AG04450 (cell line): ENCODE measurements around the gene LAMA5. TPM values are rescaled to one million over a fixed set of nuclear protein-coding genes. Genes with fewer than 3 reads are reported as not detected.

Experiments
- CTCF ChIA-PET: fragments of 300-600, 350-600 bp; formaldehyde crosslinking; extraction: SDS; loops from one replicate; lab custom pipeline; 2022; ENCODE audit warnings: antibody characterized with exemption, inconsistent platforms; lab: Charles Lee
- POLR2A ChIA-PET: fragments of 350-600 bp; formaldehyde crosslinking; extraction: SDS; loops from one replicate; lab custom pipeline; 2021; ENCODE audit warnings: antibody characterized with exemption, inconsistent platforms; lab: Yijun Ruan, JAX
- DNase-seq: peaks from one replicate; pipeline ENCODE4 v3.0.0-alpha.2; 2011; ENCODE audit warnings: low read depth, low spot score
- H3K27ac ChIP-seq: one replicate; pipeline ENCODE4 v1.5.1; 2012; ENCODE audit warnings: low read depth, low read length, control low read depth
- H3K27me3 ChIP-seq: one replicate; pipeline ENCODE4 v1.6.0; 2012; ENCODE audit warnings: low read length; ENCODE audit not compliant: control insufficient read depth, insufficient read depth
- H3K4me3 ChIP-seq: 2 replicates; pipeline ENCODE4 v1.5.1; 2011; ENCODE audit warnings: mild to moderate bottlenecking, low read depth, low read length, control low read depth
- H3K9me3 ChIP-seq: 2 replicates; pipeline ENCODE4 v1.5.1; 2012; ENCODE audit warnings: low read length; ENCODE audit not compliant: control insufficient read depth, insufficient read depth
- polyA plus RNA-seq: library from polyadenylated mRNA; depleted of rRNA; stranded (reverse); fragments of >200 nt; gene quantifications from 2 replicates; pipeline ENCODE4 v1.2.3, GENCODE V29; 2011
- TF ChIP-seq, protein P1 (sequence below): IDR thresholded peaks from 2 replicates; pipeline ENCODE4 v1.5.1; 2011; ENCODE audit warnings: low read depth, low read length, control low read depth, inconsistent platforms

LAMA5 gene
- polyA plus RNA-seq, 1 experiment = 1.9 TPM

DNA sequence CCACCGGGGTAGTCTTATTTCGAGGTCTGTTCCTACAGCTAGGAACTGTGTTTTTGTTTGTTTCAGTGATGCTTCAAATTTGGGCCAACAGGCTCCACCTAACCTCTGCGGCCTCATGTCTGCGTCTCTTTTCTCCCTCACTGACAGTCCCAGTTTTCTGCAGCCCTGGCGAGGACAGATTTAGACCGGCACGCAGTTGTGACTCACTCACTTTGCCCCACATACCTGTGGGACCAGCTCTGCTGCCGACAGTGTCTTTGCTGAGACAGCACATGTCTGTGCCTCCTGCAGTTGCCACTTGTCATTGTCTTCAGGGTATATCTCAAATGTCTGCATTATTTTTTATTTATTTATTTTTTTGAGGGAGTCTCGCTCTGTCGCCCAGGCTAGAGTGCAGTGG is 99.6 kb downstream of the LAMA5 start:
- ChIA-PET CTCF (no interaction called here), POLR2A (no interaction called here)
- DNase-seq = no peak
- Histone ChIP-seq H3K27me3 (no peaks in the 10 kb centered on the region), H3K4me3 (no peak overlapping the region), H3K9me3 (peaks cover 11% of the 10 kb centered on the region), H3K27ac (no peak overlapping the region)
- TF ChIP-seq, protein P1, sequence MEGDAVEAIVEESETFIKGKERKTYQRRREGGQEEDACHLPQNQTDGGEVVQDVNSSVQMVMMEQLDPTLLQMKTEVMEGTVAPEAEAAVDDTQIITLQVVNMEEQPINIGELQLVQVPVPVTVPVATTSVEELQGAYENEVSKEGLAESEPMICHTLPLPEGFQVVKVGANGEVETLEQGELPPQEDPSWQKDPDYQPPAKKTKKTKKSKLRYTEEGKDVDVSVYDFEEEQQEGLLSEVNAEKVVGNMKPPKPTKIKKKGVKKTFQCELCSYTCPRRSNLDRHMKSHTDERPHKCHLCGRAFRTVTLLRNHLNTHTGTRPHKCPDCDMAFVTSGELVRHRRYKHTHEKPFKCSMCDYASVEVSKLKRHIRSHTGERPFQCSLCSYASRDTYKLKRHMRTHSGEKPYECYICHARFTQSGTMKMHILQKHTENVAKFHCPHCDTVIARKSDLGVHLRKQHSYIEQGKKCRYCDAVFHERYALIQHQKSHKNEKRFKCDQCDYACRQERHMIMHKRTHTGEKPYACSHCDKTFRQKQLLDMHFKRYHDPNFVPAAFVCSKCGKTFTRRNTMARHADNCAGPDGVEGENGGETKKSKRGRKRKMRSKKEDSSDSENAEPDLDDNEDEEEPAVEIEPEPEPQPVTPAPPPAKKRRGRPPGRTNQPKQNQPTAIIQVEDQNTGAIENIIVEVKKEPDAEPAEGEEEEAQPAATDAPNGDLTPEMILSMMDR = no peak

DNA sequence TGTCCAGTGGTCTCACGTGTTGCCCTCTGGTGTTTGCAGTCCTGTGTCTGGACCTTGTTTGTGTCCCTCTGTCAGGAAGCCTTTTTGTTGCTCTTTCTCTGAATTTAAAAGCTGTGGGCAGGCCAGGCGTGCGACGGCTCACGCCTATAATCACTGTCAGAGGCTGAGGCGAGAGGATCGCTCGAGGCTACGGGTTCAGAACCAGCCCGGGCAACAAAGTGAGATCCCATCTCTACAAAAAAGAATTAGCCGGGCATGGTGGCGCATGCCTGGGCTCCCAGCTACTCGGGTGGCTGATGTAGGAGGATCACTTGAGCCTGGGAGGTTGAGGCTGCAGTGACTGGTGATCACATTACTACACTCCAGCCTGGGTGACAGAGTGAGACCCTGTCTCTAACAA is 100.3 kb downstream of the LAMA5 start:
- CTCF ChIA-PET = no interaction called here
- DNase-seq = no peak

DNA sequence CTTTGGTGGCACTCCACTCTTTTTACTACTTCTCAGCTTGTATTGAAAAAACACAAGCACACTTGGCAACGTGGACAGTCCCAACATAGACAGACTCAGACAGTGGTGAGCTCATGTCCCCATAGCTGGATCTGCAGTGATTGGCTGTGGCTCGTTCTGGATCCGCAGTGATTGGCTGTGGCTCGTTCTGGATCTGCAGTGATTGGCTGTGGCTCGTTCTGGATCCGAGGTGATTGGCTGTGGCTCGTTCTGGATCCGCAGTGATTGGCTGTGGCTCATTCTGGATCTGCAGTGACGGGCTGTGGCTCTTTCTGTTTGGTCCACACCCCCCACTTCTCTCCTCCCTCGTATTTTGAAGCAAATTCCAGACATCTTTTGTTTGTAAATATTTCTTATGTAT is 100.8 kb downstream of the LAMA5 start:
- ChIA-PET POLR2A (no interaction called here), CTCF (no interaction called here)
- Histone ChIP-seq H3K27me3 (no peaks in the 10 kb centered on the region), H3K9me3 (peaks cover 11% of the 10 kb centered on the region), H3K4me3 (no peak overlapping the region), H3K27ac (no peak overlapping the region)
- TF ChIP-seq, protein P1 = no peak
- DNase-seq = no peak

More for the DNA sequence above, 100.3 kb downstream of the LAMA5 start:
- Histone ChIP-seq H3K27me3 (no peaks in the 10 kb centered on the region), H3K9me3 (peaks cover 11% of the 10 kb centered on the region), H3K4me3 (no peak overlapping the region), H3K27ac (no peak overlapping the region)
- TF ChIP-seq, protein P1 = no peak
- POLR2A ChIA-PET = no interaction called here

DNA sequence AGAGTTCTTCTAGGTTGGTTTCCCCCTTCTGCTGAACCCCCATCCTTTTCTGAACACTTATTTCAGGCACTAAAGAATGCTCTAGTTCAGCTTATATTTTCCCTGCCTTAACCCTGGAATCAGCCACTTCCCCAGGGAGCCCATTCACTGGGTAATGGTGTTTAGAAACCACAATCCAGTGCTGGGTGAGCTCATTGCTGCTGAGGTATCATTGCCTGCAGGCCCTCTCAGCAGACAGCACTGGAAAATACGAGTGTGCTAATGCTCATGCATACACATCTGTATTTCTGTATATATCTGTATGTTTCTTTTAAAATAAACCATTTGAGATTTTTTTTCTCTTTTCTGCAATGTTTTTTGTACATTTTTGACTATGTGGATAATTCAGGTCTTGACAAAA is 101.7 kb downstream of the LAMA5 start:
- CTCF ChIA-PET = no interaction called here
- TF ChIP-seq, protein P1 = no peak
- POLR2A ChIA-PET = no interaction called here
- DNase-seq = no peak
- Histone ChIP-seq H3K27ac (no peak overlapping the region), H3K9me3 (peaks cover 11% of the 10 kb centered on the region), H3K4me3 (no peak overlapping the region), H3K27me3 (no peaks in the 10 kb centered on the region)

DNA sequence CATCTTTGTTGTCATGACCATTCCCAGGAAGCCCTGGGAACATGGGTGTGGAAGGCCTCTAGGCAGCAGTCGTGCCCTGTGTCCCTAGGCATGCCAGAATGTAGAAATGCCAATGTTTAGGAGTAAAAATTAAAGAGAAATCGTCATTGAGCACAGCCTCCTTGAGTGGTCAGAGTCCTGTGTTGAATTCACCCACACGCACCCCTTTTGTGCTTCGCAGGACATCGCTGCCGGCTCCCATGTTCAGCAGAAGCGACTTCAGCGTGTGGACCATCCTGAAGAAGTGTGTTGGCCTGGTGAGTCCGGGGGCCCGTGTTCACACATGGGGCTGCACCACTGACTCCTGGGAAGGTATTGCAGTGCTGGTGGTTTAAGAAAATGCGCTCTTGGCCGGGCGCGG is 103.7 kb downstream of the LAMA5 start:
- Histone ChIP-seq H3K9me3 (peaks cover 11% of the 10 kb centered on the region), H3K4me3 (no peak overlapping the region), H3K27me3 (no peaks in the 10 kb centered on the region), H3K27ac (no peak overlapping the region)
- DNase-seq = no peak
- ChIA-PET POLR2A (no interaction called here), CTCF (no interaction called here)
- TF ChIP-seq, protein P1 = no peak
